ENCODE results near the gene NRAS. TPM values are rescaled to one million over a fixed set of nuclear protein-coding genes. Genes with fewer than 3 reads are reported as not detected.

NRAS gene
- total RNA-seq, 2 experiments from 2014 or later: 28.9 to 30.4 TPM

DNA sequence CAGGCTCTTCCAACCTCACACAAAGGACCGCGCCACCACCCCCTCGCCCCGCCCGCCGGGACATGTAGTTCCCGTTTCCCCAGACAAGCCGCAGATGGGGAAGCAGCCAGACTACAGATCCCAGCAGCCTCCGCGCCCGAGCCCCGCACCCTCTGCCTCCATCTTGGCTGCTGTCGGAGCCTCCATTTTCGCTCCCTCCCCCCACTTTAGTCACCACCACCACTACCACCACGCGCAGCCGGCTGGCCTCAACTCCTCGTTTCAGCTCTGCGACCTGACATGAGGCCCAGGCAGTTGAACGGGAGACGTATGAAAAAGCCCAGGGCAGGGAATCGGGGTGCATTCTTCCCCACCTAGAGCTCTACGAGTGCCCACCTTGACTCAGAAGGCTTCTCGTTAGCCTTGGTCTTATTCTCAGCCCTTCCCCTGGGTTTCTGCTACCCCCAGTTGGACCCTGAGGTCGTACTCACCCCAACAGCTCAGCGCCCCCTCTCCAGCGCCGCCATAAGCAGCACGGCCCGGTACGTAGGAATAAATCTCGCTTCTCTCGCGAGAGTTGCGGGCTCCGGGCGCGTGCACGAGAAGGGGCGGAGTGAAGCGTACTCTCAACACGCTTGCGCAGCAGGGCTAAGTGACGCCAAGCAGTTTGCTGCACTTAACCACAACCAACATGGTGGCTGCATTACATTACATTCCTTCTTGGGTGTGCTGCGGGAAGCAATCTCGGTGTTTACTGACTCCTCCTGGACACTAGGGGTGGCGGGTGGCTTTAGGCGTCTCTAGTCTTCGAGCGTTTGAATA lies 41.1 kb upstream of the NRAS start, which contains the start of gene CSDE1:
Gene CSDE1, minus strand, starts transcription at position 530 of the 801 bp plus-strand sequence. CDS start 18,094 bp downstream, outside the sequence.
- no peaks in the 10 kb centered on the region for H3K27me3 ChIP-seq (ENCODE audit: control insufficient read depth in 1 of 2, insufficient read depth in 2 of 2, low read length in 2 of 2)
- H3K9me3 ChIP-seq (ENCODE audit: control insufficient read depth in 1 of 2, insufficient read depth in 1 of 2, low read length in 2 of 2): no peaks in the 10 kb centered on the region
- Mint-ChIP-seq H3K27ac (peak within 1 kb of the TSS; percentile 98), H3K36me3 (ENCODE audit: low read depth) (peaks cover 33% of the 10 kb centered on the region), H3K9me3 (peaks cover 2% of the 10 kb centered on the region), H3K4me1 (ENCODE audit: low read depth) (peaks cover 58% of the 10 kb centered on the region), H3K4me3 (peak within 1 kb of the TSS; percentile 99), H3K27me3 (no peaks in the 10 kb centered on the region)
- H3K4me3 ChIP-seq (ENCODE audit: low read length): peak within 1 kb of the TSS; percentile 84
- H3K36me3 ChIP-seq (ENCODE audit: insufficient read depth, low read length): no peaks in the 10 kb centered on the region
- DNase-seq: peak; percentile 94 to 99 (median 96)
- peak; percentile 81 for ATAC-seq (ENCODE audit: poor library complexity)
- ChIA-PET CTCF (interaction anchor here (1.4 kb wide), 1 partner anchor 23 kb away, joined by 5 read pairs; the partner anchor contains the start of gene SIKE1), POLR2A (interaction anchor here (0.5 to 3.8 kb wide), 15 partner anchors 11 to 1801 kb away, joined by 3 to 39 read pairs (median 4); partner anchors contain the start of genes AP4B1, BCAS2, DCLRE1B and DENND2C)
- intact Hi-C loops (cut with DNase I, micrococcal nuclease): loop anchor here (1.0 to 10.0 kb wide), 9 partner anchors 23 to 943 kb away; partner anchors contain the start of genes NRAS (in 2 of the 2), SIKE1 (in 2 of the 2), TRIM33 (in 2 of the 2) and BCAS2 (in 1 of the 2)
- peak within 1 kb of the TSS; percentile 99 to 100 for H3K27ac ChIP-seq (ENCODE audit: low read depth in 1 of 2, low read length in 2 of 2)
- TF ChIP-seq CTCF (IDR thresholded peaks at IDR 0.05): no peak
- peaks cover 26% of the 10 kb centered on the region for H3K4me1 ChIP-seq (ENCODE audit: insufficient read depth, low read length)

DNA sequence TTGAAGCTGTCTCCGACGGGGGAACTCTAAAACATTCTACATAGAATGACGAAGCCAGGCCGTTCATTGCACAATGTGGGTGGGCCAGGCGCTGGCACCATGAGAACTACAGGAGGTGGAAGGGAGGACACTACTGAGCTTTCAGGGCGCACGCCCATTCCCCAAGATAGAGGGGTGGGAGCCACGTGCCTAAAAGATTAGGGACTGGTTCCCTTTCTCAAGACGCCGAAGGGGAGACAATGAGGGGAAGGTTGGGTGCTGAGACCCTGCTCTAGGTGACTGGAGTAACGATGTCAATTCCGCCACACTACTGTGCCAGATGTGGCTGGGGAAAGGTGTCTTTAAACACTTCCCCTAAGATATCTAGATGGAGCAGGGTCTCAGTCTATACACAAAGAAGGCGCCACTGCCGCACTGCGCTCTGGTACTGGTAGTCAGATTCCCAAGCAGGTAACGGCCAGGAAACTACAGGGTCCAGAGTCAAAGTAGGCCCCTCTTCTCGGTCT lies 40.4 kb upstream of the NRAS start:
- peaks cover 29% of the 10 kb centered on the region for H3K4me1 ChIP-seq (ENCODE audit: insufficient read depth, low read length)
- Mint-ChIP-seq H3K9me3 (peaks cover 2% of the 10 kb centered on the region), H3K27me3 (no peaks in the 10 kb centered on the region), H3K27ac (peak overlapping the region; percentile 98), H3K4me1 (ENCODE audit: low read depth) (peaks cover 65% of the 10 kb centered on the region), H3K4me3 (peak overlapping the region; percentile 99), H3K36me3 (ENCODE audit: low read depth) (peaks cover 33% of the 10 kb centered on the region)
- ATAC-seq (ENCODE audit: poor library complexity) (no peak), DNase-seq (peak in 2 of 14 experiments; percentile 50 to 56)
- ChIA-PET CTCF (interaction anchor here (1.4 kb wide), 1 partner anchor 24 kb away, joined by 5 read pairs; the partner anchor contains the start of gene SIKE1), POLR2A (interaction anchor here (0.5 to 3.8 kb wide), 16 partner anchors 10 to 1801 kb away, joined by 3 to 39 read pairs (median 4); partner anchors contain the start of genes AP4B1, BCAS2, DCLRE1B and DENND2C)
- H3K27me3 ChIP-seq (ENCODE audit: control insufficient read depth in 1 of 2, insufficient read depth in 2 of 2, low read length in 2 of 2): no peaks in the 10 kb centered on the region
- TF ChIP-seq CTCF (IDR thresholded peaks at IDR 0.05): no peak
- H3K36me3 ChIP-seq (ENCODE audit: insufficient read depth, low read length): no peaks in the 10 kb centered on the region
- peak overlapping the region; percentile 84 for H3K4me3 ChIP-seq (ENCODE audit: low read length)
- intact Hi-C loops (cut with DNase I, micrococcal nuclease): loop anchor here (1.0 to 10.0 kb wide), 7 partner anchors 23 to 942 kb away; partner anchors contain the start of genes NRAS (in 2 of the 2), BCAS2 (in 1 of the 2), DENND2C (in 1 of the 2) and RSBN1 (in 1 of the 2)
- peak overlapping the region; percentile 99 to 100 for H3K27ac ChIP-seq (ENCODE audit: low read depth in 1 of 2, low read length in 2 of 2)
- H3K9me3 ChIP-seq (ENCODE audit: control insufficient read depth in 1 of 2, insufficient read depth in 1 of 2, low read length in 2 of 2): no peaks in the 10 kb centered on the region
